HFF-Myc (cell line): ENCODE data around the gene CNTFR.

Source experiments
- DNase-seq: peaks from one replicate; pipeline ENCODE4 v3.0.0-alpha.2; 2011; ENCODE audit warnings: low read depth; ENCODE audit errors: extremely low read depth
- H3K4me3 ChIP-seq: replicated peaks from 2 replicates; pipeline ENCODE4 v1.5.1; 2011; ENCODE audit warnings: low read depth, mild to moderate bottlenecking, control low read depth, low read length
- TF ChIP-seq, protein P1 (sequence below): IDR thresholded peaks from 2 replicates; pipeline ENCODE4 v1.5.1; 2012; ENCODE audit warnings: mild to moderate bottlenecking, low read depth, low read length, control low read depth; ENCODE audit errors: missing control alignments

The CNTFR gene

DNA sequence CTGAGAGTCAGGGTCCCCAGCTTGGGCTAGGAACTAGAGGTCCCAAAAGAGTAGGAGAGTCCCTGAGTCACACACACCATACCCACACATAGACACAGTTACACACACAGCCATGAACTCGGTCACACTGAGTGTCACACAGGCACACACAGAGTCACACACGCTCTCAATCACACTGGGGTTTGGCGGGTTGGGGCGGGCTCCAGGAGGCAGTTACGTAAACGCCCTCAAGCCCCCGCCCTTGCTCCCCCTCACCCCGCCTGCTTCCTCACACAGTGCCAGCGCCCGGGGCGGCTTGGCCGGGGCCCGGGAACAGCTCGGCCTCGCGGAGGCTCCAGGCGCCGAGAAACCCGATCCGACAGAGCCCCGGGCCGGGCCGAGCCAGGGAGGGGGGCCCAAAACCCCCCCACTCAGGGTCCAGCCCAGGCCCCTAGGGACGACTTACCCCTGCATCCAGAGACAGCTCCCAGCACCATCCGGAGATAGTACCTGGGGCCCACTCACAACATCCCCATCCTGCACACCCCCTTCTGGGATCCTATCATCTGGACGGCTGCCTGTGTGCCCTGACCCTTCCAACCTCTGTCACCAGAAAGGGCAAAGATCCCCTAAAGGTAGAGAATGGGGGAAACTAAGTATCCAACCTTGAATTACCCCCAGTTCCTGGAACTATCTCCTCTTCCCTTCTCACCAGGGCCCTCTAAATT is 3.5 kb upstream of the CNTFR start:
- TF ChIP-seq, protein P1, sequence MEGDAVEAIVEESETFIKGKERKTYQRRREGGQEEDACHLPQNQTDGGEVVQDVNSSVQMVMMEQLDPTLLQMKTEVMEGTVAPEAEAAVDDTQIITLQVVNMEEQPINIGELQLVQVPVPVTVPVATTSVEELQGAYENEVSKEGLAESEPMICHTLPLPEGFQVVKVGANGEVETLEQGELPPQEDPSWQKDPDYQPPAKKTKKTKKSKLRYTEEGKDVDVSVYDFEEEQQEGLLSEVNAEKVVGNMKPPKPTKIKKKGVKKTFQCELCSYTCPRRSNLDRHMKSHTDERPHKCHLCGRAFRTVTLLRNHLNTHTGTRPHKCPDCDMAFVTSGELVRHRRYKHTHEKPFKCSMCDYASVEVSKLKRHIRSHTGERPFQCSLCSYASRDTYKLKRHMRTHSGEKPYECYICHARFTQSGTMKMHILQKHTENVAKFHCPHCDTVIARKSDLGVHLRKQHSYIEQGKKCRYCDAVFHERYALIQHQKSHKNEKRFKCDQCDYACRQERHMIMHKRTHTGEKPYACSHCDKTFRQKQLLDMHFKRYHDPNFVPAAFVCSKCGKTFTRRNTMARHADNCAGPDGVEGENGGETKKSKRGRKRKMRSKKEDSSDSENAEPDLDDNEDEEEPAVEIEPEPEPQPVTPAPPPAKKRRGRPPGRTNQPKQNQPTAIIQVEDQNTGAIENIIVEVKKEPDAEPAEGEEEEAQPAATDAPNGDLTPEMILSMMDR: no peak
- DNase-seq: no peak
- no peak overlapping the region for H3K4me3 ChIP-seq

DNA sequence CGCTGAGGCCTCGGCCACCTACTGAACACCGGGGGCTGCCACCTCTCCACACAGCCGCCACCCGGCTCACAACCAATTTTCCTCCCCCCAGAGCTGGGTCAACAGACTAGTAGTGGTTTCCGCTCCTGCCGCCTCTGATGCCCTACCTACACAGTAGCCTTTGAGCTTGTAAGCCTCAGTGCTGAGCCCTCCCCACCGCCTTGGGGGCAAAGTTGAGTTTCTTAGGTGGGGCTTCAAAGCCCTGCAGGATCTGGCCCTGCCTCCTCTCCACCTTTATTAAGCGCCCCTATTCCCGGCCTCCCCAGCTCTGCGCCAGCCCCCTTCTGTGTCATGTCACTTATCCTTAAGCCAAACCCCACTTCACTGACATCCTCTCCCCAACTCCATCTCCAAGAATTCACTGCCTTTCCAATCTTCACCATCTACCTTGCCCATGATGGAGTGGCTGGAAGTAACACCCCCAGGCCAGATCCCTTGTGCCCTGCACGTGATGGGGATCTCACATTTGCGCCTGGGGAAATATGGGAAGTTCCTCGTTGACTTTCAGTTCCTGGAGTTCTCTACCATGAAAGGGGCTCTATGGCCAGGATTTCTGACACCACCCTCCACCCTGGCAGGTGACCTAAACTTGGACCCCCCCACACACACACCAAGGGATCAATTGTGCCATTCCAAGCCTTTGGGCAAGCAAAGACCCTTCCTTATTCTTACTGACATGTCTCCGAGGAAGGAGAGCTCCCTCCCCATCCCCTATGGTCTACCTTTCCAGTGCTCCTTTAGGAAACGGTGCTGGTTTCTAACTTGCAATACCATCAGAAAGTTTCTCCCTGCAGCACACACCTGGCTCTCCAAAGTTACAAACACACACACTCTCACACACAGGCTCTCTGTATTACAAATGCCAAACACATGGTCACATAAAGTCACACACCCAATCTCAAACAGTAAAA is 2.7 kb upstream of the CNTFR start:
- H3K4me3 ChIP-seq: no peak overlapping the region
- TF ChIP-seq, protein P1: no peak
- no peak for DNase-seq

DNA sequence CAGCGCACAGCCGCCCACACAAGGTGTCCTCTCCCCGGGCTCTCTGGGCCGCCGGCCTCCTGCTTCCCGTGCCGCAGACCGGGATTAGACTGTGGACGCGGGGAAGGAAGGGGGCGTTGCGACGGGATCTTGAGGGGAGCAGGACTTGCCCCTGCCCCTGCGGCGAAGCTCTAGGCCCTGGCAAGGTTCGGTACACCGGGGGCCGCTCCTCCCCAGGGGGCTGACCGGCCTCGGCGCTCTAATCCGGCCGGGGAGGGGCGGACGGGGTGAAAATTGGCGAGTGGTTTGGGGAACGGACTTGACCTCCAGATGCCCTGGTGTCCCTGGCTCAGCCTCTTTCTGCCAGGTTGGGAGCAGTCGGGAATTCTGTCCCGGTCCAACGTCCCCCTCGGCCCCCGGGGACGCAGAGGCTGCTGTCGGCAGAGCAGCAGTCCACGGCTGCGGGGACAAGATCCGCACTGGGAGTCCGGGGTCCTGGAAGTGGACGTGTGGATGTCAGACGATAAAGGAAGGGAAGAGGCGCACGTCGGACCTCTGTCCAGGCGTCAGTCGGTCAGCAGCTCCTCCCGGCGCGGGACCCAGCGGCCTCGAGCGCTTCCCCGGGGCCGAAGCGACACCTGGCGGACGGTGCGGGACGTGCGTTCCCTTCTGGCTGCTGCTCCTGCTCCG is 1.9 kb upstream of the CNTFR start:
- no peak for DNase-seq
- no peak overlapping the region for H3K4me3 ChIP-seq
- TF ChIP-seq, protein P1: peak; percentile 89

DNA sequence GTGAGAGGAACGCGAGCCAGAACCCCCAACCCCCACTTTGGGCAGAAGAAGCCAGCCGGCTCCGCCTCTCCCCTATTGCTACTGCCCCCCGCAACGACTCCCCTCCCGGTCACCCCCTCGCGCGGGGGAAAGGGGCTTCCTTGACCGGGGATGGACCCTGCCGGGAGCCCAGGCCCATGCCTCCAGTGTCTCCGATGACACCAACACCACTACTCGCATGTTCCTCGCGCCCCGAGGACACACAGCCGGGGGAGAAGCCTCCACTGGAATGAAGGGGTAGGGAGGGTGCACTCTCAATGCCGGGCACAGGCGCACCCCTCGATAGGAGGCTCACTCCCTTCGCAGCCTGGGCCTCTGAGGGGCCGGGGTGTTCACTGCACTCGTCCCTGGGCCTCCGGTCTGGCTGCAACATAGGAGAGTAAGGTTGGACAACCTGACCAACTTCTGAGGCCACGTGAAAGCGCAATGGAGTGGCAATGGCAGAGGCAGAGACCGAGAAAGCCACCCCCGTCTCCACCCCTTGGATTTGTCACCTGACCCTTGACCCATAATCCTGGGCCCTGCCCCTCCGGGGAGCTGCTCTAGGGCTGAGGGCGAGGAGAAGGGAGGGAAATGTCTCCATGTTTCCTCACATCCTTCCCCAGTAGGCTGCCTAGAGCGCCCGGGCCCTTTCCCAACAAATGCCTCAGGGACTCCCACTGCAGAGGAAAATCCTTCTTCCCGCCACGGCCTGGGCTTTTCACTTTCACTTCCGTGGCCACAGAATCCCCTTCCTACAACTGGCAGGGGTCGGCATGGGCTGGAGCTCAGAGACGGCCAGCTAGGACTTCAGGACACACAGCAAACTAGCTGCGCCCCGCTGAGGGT is 1.1 kb upstream of the CNTFR start:
- TF ChIP-seq, protein P1: no peak
- DNase-seq: no peak
- no peak overlapping the region for H3K4me3 ChIP-seq

DNA sequence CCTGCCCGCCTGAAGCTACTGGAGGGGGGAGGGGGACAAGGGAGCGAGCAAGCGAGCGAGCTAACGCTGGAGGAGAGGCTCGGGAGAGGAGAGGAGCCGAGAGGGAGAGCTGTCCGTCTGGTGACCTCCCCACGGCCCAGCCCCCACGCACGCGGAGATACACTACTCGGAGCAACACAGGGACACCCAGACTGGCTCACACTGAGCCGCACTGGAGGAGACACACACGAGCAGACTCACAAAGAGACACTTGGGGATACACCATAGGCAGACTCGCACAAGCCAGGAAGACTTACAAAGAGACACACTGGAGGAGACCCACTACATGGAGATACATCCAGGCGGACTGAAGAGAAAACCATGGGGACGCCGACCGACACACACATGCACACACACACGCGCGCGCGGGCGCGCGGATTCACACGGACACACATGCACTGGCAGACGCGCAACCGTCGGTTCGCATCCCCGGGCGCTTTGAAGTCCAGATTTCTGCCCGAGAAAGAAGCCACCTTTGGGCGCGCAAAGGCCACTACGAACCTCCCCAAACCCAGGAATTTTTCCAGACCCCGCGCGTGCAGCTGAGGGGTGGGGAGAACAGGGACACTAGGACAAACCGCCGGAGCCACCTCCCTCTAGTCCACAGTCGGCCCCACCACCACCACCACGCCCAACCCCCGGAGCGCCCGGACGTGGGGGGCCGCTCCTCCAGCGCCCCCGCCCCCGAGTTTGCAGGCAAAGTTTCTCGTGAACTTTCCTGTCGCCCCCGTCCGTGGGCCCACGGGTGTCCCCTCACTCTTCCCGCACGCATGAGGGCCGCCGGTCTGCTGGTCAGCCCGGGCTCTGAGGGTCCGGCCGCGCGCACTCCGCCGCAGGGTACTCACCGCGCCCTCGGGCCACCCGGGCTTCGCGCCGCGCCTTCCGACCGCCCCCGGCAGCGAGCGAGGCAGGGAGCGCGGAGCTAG is 571 bp downstream of the CNTFR start:
- TF ChIP-seq, protein P1: no peak
- no peak overlapping the region for H3K4me3 ChIP-seq
- DNase-seq: no peak
